Measurements from ENCODE around the gene EPB41L5.
A peak's percentile ranks its signal among the peaks of the same experiment; 100 is the strongest.
"Not testable (repeated sequence)": the region's sequence is repeated elsewhere in the genome, so short reads cannot be mapped to it uniquely, and the experiment has no call there.

Gene EPB41L5

GRCh38 chr2:120109186-120110061 lies 96.5 kb downstream of the EPB41L5 start:
- TF ChIP-seq CTCF (IDR thresholded peaks at IDR 0.05; ENCODE audit: low read depth, low read length, missing control alignments): peak; percentile 16
- H3K4me3 ChIP-seq (replicated peaks; ENCODE audit: low read depth, low read length): no peak overlapping the region
- peak; percentile 14 for DNase-seq (ENCODE audit: extremely low read depth, low read depth)

- H3K4me3 ChIP-seq (replicated peaks; ENCODE audit: low read depth, low read length): no peak overlapping the region
- TF ChIP-seq CTCF (IDR thresholded peaks at IDR 0.05; ENCODE audit: low read depth, low read length, missing control alignments): no peak
- no peak for DNase-seq (ENCODE audit: extremely low read depth, low read depth)
These were observed 97.1 kb downstream of the EPB41L5 start for GRCh38 chr2:120110062-120110362.

DNA sequence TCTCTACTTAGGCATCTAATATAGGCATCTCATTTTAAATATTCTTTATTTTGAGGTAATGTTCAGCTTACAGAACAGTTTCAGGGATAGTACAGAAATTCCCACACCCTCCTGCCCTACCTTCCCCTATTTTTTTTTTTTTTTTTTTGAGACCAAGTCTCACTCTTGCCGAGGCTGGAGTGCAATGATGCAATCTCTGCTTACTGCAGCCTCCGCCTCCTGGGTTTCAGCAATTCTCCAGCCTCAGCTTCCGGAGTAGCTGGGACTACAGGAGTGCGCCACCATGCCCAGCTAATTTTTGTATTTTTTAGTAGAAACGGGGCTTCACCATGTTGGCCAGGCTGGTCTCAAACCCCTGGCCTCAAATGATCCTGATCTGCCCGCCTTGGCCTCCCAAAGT lies 97.6 kb downstream of the EPB41L5 start:
- no peak for TF ChIP-seq CTCF (IDR thresholded peaks at IDR 0.05; ENCODE audit: low read depth, low read length, missing control alignments)
- H3K4me3 ChIP-seq (replicated peaks; ENCODE audit: low read depth, low read length): no peak overlapping the region
- no peak for DNase-seq (ENCODE audit: extremely low read depth, low read depth)

DNA sequence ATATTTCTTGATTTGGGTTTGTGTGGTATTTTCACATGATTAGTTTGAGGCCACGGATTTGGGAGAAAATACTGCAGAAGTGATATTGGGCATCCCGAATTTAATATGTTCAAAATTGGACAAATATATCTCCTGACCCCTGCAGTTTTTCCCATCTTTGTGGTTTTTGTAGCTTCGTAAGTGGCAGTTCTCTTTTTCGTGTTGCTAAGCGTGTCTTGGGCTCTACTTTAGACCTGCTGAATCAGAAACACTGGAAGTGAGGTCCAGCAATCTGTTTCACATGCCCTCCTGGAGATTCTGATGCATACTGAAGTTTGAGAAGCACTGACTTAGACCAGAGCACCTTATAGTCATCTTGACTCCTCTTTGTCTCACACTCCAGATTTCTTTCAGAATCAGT lies 98.3 kb downstream of the EPB41L5 start:
- DNase-seq (ENCODE audit: extremely low read depth, low read depth): no peak
- H3K4me3 ChIP-seq (replicated peaks; ENCODE audit: low read depth, low read length): no peak overlapping the region
- TF ChIP-seq CTCF (IDR thresholded peaks at IDR 0.05; ENCODE audit: low read depth, low read length, missing control alignments): no peak

- no peak for TF ChIP-seq CTCF (IDR thresholded peaks at IDR 0.05; ENCODE audit: low read depth, low read length, missing control alignments)
- no peak for DNase-seq (ENCODE audit: extremely low read depth, low read depth)
- H3K4me3 ChIP-seq (replicated peaks; ENCODE audit: low read depth, low read length): no peak overlapping the region
These were observed 105.1 kb downstream of the EPB41L5 start for GRCh38 chr2:120118018-120118417.

DNA sequence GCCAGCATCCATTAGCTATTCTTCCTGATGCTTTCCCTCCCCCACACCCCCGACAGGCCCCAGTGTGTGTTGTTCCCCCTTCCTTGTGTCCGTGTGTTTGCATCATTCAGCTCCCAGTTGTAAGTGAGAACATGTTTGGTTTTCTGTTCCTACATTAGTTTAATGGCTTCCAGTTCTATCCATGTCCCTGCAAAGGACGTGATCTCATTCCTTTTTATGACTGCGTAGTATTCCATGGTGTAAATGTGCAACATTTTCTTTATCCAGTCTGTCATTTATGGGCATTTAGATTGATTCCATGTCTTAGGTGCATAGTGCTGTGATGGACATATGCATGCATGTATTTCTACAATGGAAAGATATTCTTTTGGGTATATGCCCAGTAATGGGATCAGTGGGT lies 105.6 kb downstream of the EPB41L5 start:
- DNase-seq (ENCODE audit: extremely low read depth, low read depth): no peak
- no peak overlapping the region for H3K4me3 ChIP-seq (replicated peaks; ENCODE audit: low read depth, low read length)
- TF ChIP-seq CTCF (IDR thresholded peaks at IDR 0.05; ENCODE audit: low read depth, low read length, missing control alignments): no peak

- H3K4me3 ChIP-seq (replicated peaks; ENCODE audit: low read depth, low read length); DNase-seq (ENCODE audit: extremely low read depth, low read depth): not testable (repeated sequence)
These were observed 108.5 kb downstream of the EPB41L5 start for GRCh38 chr2:120121337-120121736.
